Mesendoderm (in vitro differentiated cells): ENCODE data around the gene PRSS38.

Experiments
- DNase-seq: peaks from one replicate; pipeline ENCODE4 v3.0.0; 2013
- H2AK5ac ChIP-seq: 2 replicates; pipeline ENCODE4 v1.6.1; 2013; ENCODE audit warnings: low read length, inconsistent platforms
- H2BK120ac ChIP-seq: 2 replicates; pipeline ENCODE4 v1.6.1; 2013; ENCODE audit warnings: low read depth, mild to moderate bottlenecking, low read length, moderate library complexity, mixed read lengths
- H2BK15ac ChIP-seq: replicated peaks from 2 replicates; pipeline ENCODE4 v1.6.1; 2013; ENCODE audit warnings: low read depth, mild to moderate bottlenecking, moderate library complexity
- H2BK5ac ChIP-seq: 2 replicates; pipeline ENCODE4 v1.6.1; 2013; ENCODE audit warnings: low read length, inconsistent platforms
- H3K18ac ChIP-seq: 2 replicates; pipeline ENCODE4 v1.6.1; 2013; ENCODE audit warnings: mild to moderate bottlenecking, low read length, mixed read lengths
- H3K23ac ChIP-seq: one replicate; pipeline ENCODE4 v1.6.1; 2013; ENCODE audit warnings: low read length
- H3K27ac ChIP-seq: 2 replicates; pipeline ENCODE4 v1.5.1; 2013; ENCODE audit warnings: low read depth, mild to moderate bottlenecking, inconsistent platforms, low read length, moderate library complexity
- H3K27me3 ChIP-seq: 2 replicates; pipeline ENCODE4 v1.6.1; 2013; ENCODE audit warnings: low read length, control low read depth, mild to moderate bottlenecking, inconsistent platforms; ENCODE audit not compliant: insufficient read depth, poor library complexity
- H3K36me3 ChIP-seq: 2 replicates; pipeline ENCODE4 v1.6.1; 2013; ENCODE audit warnings: low read length, inconsistent platforms; ENCODE audit not compliant: control insufficient read depth, insufficient read depth
- H3K4ac ChIP-seq: one replicate; pipeline ENCODE4 v1.6.1; 2013; ENCODE audit warnings: low read depth, mild to moderate bottlenecking, low read length, moderate library complexity
- H3K4me1 ChIP-seq: 2 replicates; pipeline ENCODE4 v1.6.1; 2013; ENCODE audit warnings: low read depth, low read length, inconsistent platforms; ENCODE audit not compliant: control insufficient read depth
- H3K4me2 ChIP-seq: 2 replicates; pipeline ENCODE4 v1.6.1; 2013; ENCODE audit warnings: low read length
- H3K4me3 ChIP-seq: 2 replicates; pipeline ENCODE4 v1.5.1; 2013; ENCODE audit warnings: mild to moderate bottlenecking, low read length
- H3K56ac ChIP-seq: one replicate; pipeline ENCODE4 v1.6.1; 2013; ENCODE audit warnings: low read length
- H3K79me1 ChIP-seq: 2 replicates; pipeline ENCODE4 v1.6.1; 2013; ENCODE audit warnings: low read length, inconsistent platforms
- H3K79me2 ChIP-seq: 2 replicates; pipeline ENCODE4 v1.6.1; 2013; ENCODE audit warnings: mild to moderate bottlenecking, low read length; ENCODE audit not compliant: control insufficient read depth, insufficient read depth
- H3K9ac ChIP-seq: 2 replicates; pipeline ENCODE4 v1.6.1; 2013; ENCODE audit warnings: low read length, inconsistent platforms
- H4K5ac ChIP-seq: one replicate; pipeline ENCODE4 v1.6.1; 2013; ENCODE audit warnings: low read length
- H4K8ac ChIP-seq: one replicate; pipeline ENCODE4 v1.6.1; 2013; ENCODE audit warnings: low read depth, mild to moderate bottlenecking, control low read depth, low read length, moderate library complexity
- WGBS: extraction: QIAGEN DNeasy Blood & Tissue Kit; methylation state at CpG from one replicate; pipeline ENCODE4 v1.1.7; 2013; ENCODE audit warnings: low lambda C conversion rate, missing lambda C conversion rate; ENCODE audit not compliant: insufficient coverage; ENCODE audit errors: extremely low coverage; 5-methylcytosine and 5-hydroxymethylcytosine counted together

Gene PRSS38

GRCh38 chr1:227883073-227883520 is 67.6 kb downstream of the PRSS38 start:
- Histone ChIP-seq H3K79me1 (no peaks in the 10 kb centered on the region), H3K9ac (no peak overlapping the region), H3K4me2 (no peak overlapping the region), H2AK5ac (no peak overlapping the region), H3K36me3 (no peaks in the 10 kb centered on the region), H3K4me1 (no peaks in the 10 kb centered on the region), H3K4me3 (no peak overlapping the region), H2BK120ac (no peak overlapping the region), H3K18ac (no peak overlapping the region), H3K79me2 (no peaks in the 10 kb centered on the region), H2BK5ac (no peak overlapping the region), H3K27ac (no peak overlapping the region), H3K27me3 (no peaks in the 10 kb centered on the region), H2BK15ac (no peak overlapping the region), H3K4ac (no peak overlapping the region), H4K8ac (no peak overlapping the region), H4K5ac (no peak overlapping the region), H3K23ac (no peak overlapping the region), H3K56ac (no peak overlapping the region)
- no CpG with 5 or more reads among the region's 9 CpGs for WGBS
- no peak for DNase-seq

GRCh38 chr1:227883641-227884301 is 68.3 kb downstream of the PRSS38 start:
- Histone ChIP-seq H3K4ac (no peak overlapping the region), H2BK120ac (no peak overlapping the region), H2AK5ac (no peak overlapping the region), H3K36me3 (no peaks in the 10 kb centered on the region), H3K9ac (no peak overlapping the region), H4K8ac (no peak overlapping the region), H3K4me3 (no peak overlapping the region), H3K79me1 (no peaks in the 10 kb centered on the region), H2BK15ac (no peak overlapping the region), H3K79me2 (no peaks in the 10 kb centered on the region), H3K18ac (no peak overlapping the region), H3K56ac (no peak overlapping the region), H3K27me3 (no peaks in the 10 kb centered on the region), H3K23ac (no peak overlapping the region), H3K4me1 (no peaks in the 10 kb centered on the region), H4K5ac (no peak overlapping the region), H2BK5ac (no peak overlapping the region), H3K4me2 (no peak overlapping the region), H3K27ac (no peak overlapping the region)
- DNase-seq: no peak
- WGBS: no CpG with 5 or more reads among the region's 15 CpGs

DNA sequence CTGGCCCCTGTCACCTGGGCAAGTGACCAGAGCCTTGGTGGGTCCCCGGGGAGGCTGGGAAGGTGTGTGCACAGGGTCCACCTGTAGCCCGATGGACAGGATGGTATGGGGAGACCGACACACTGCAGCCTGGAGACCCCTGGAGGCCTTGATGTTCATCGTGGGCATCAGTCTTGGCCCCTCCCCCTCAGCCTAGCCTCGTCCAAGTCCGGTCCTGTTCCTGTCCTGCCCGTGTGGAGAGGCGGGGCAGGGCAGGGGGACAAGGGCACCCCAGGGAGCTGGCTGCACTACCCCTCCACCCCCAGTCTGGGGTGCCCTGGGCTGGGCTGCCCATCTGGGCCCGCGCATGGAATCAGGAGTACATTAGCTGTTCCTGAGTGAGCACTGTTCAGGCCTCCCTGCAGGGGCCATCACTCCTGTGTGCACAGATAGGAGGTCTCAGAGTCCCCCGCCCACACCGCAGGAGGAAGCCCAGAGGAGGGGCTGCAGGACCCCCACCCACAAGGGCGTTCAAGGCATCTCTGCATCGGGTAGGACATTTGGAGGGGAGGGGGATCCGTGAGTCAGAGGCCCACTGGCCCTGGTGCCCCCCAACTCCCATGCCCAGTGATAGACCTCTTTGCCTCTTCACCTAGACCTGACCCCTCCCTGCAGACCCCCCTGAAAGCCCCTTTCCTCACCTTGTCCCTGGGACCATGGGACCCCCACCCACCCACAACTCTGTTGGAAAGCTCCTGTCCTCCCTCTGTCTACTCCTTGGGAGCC is 69.1 kb downstream of the PRSS38 start:
- DNase-seq: no peak
- Histone ChIP-seq H3K27ac (no peak overlapping the region), H2BK120ac (no peak overlapping the region), H2AK5ac (no peak overlapping the region), H2BK15ac (no peak overlapping the region), H3K4me1 (no peaks in the 10 kb centered on the region), H3K79me1 (no peaks in the 10 kb centered on the region), H3K4me2 (no peak overlapping the region), H3K18ac (no peak overlapping the region), H3K79me2 (no peaks in the 10 kb centered on the region), H2BK5ac (no peak overlapping the region), H4K5ac (no peak overlapping the region), H3K27me3 (no peaks in the 10 kb centered on the region), H3K23ac (no peak overlapping the region), H3K9ac (no peak overlapping the region), H4K8ac (no peak overlapping the region), H3K4me3 (no peak overlapping the region), H3K36me3 (no peaks in the 10 kb centered on the region), H3K4ac (no peak overlapping the region), H3K56ac (no peak overlapping the region)
- no CpG with 5 or more reads among the region's 15 CpGs for WGBS

DNA sequence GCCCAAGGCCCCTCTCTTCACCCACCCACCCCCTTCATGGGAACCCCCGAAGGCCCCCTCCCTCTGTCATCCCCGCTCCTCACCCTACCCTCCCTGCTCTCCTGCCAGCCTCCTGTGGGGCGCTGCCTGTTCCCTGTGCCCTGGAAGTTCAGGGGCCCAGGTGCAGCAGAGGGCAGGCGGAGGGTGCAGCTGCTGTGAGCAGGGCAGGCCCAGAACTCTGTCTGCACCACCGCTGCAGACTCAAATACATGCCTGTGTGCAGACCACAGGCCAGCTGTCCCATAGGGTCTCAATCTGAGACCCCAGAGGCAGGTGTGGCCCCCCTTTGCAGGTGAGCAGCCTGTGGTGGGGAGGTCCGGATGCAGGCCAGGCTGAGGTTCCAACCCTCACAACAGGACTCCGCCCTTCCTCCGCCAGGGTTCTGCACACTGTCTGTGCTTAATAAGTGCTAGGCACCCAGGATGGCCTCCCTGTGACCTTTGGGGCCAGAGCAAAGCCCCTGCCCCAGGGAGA is 69.7 kb downstream of the PRSS38 start:
- H3K56ac ChIP-seq: no peak overlapping the region
- H2BK5ac ChIP-seq: no peak overlapping the region
- H4K8ac ChIP-seq: no peak overlapping the region
- H3K27ac ChIP-seq: no peak overlapping the region
- H3K27me3 ChIP-seq: no peaks in the 10 kb centered on the region
- no peak overlapping the region for H3K18ac ChIP-seq
- H3K23ac ChIP-seq: no peak overlapping the region
- no CpG with 5 or more reads among the region's 8 CpGs for WGBS
- no peak overlapping the region for H2BK120ac ChIP-seq
- no peak overlapping the region for H3K4me3 ChIP-seq
- no peaks in the 10 kb centered on the region for H3K36me3 ChIP-seq
- H4K5ac ChIP-seq: no peak overlapping the region
- no peaks in the 10 kb centered on the region for H3K4me1 ChIP-seq
- no peak overlapping the region for H3K9ac ChIP-seq
- H3K79me2 ChIP-seq: no peaks in the 10 kb centered on the region
- DNase-seq: no peak
- no peak overlapping the region for H2AK5ac ChIP-seq
- H3K4me2 ChIP-seq: no peak overlapping the region
- no peaks in the 10 kb centered on the region for H3K79me1 ChIP-seq
- H2BK15ac ChIP-seq: no peak overlapping the region
- H3K4ac ChIP-seq: no peak overlapping the region

- H3K27me3 ChIP-seq: no peaks in the 10 kb centered on the region
- H3K9ac ChIP-seq: no peak overlapping the region
- H2AK5ac ChIP-seq: no peak overlapping the region
- H3K4me1 ChIP-seq: no peaks in the 10 kb centered on the region
- no peaks in the 10 kb centered on the region for H3K79me1 ChIP-seq
- no peak overlapping the region for H3K4me2 ChIP-seq
- no peak overlapping the region for H3K4ac ChIP-seq
- no peak overlapping the region for H3K23ac ChIP-seq
- no peaks in the 10 kb centered on the region for H3K36me3 ChIP-seq
- H4K5ac ChIP-seq: no peak overlapping the region
- H2BK15ac ChIP-seq: no peak overlapping the region
- no peak overlapping the region for H2BK5ac ChIP-seq
- H3K27ac ChIP-seq: no peak overlapping the region
- no CpG with 5 or more reads among the region's 14 CpGs for WGBS
- no peak overlapping the region for H4K8ac ChIP-seq
- peak overlapping the region; percentile 73 for H3K56ac ChIP-seq
- DNase-seq: no peak
- no peaks in the 10 kb centered on the region for H3K79me2 ChIP-seq
- no peak overlapping the region for H3K18ac ChIP-seq
- H2BK120ac ChIP-seq: no peak overlapping the region
- no peak overlapping the region for H3K4me3 ChIP-seq
These were observed 70.4 kb downstream of the PRSS38 start for GRCh38 chr1:227885648-227886502.
